Medulla oblongata (tissue), 1 donor: Measurements from ENCODE around the gene ZNHIT1.
"Not testable (repeated sequence)": the region's sequence is repeated elsewhere in the genome, so short reads cannot be mapped to it uniquely, and the experiment has no call there.

ENCODE experiments used
- DNase-seq: peaks from one replicate; pipeline ENCODE4 v3.0.0-alpha.2; 2015; ENCODE audit errors: extremely low spot score

The ZNHIT1 gene

DNA sequence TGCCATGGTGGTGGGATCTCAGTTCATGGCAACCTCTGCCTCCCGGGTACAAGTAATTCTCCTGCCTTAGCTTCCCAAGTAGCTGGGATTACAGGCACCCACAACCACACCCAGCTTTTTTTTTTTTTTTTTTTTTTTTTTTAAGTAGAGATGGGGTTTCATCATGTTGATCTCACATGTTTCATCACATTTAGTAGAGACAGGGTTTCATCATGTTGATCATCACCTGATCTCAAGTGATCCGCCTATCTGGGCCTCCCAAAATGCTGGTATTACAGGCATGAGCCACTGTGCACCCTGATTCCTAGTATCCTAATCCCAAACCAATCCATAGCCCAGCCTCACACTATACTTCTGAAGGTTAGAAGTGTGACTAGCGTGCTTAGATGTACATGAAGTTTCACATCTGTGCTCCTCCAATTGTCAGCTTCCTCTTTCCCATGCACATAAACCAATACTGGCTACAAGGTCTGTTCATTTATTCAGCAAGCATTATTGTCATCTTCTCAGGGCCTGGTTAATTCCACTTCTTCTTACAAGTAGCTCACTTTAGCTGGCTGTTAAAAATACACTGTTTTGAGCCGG lies 31.0 kb upstream of the ZNHIT1 start:
- no peak for DNase-seq

DNA sequence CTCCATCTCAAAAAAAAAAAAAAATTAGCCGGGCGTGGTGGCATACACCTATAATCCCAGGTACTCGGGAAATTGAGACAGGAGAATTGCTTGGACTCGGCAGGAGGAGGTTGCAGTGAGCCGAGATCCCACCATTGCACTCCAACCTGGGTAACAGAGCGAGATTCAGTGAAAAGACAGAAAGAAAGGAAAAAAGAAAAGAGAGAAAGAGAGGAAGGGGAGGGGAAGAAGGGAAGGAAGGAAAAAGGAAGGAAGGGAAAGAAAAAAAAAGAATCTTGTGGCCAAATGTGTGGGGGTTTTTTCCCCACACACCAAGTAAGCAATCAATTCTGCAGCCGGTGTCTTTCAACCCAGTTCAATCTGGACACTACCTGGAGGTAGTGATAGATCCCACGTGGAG lies 28.9 kb upstream of the ZNHIT1 start:
- DNase-seq: no peak

DNA sequence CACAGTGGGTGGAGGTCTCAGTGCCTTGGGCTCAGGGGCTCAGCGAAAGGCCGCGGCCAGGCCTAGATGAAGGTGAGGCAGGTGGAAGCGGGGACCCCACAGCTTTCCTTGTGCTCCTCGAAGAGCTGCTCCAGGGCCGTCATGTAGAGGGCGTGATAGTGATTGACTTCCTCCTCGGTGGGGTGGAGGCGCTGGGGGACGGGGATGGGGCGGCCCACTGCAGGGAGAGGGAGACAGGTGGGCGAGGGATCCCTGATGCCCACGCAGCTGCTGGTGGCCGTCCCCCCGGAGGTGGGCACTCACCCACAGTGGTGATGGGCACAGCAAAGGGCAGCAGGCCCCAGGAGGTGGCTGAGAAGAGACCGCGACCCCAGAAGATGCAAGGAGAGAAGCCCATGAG lies 22.1 kb upstream of the ZNHIT1 start:
- no peak for DNase-seq

DNA sequence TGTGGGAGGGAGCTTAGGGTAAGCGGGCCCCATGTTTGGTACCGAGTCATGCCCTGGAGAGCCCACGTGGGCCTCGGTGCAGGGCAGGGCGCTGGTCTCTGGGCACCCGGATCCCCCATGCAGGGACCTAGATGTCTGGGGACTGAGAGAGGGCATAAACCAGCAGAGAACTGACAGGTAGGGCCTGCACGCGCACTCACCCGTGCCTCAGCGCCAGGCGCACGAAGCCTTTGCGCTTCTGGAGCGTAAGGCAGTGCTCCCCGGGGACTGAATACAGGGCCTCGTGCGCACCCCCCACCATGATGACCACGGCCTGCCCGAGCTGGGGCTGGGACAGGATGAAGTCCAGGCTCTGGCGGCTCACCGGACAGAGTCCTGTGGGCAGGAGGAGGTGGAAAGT lies 20.0 kb upstream of the ZNHIT1 start:
- no peak for DNase-seq

DNA sequence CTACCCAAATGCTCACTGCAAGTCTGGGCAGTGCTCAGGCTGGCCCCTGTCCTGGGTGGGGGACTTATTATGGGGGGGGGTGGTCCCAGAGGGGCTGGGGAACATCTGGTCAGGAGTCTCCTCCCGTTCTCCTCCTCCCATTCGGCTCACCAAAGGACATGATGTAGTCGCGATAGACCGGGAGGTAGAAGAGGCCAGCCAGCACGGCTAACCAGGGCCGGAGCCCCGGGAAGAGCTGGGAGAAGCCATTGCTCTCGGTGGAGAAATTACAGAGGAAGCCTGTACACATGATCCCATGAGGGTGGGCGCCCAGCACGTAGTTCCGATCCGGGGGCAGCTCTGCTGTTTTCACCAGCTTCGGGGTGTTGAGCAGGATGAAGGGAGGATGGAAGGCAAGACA lies 19.5 kb upstream of the ZNHIT1 start:
- no peak for DNase-seq

DNA sequence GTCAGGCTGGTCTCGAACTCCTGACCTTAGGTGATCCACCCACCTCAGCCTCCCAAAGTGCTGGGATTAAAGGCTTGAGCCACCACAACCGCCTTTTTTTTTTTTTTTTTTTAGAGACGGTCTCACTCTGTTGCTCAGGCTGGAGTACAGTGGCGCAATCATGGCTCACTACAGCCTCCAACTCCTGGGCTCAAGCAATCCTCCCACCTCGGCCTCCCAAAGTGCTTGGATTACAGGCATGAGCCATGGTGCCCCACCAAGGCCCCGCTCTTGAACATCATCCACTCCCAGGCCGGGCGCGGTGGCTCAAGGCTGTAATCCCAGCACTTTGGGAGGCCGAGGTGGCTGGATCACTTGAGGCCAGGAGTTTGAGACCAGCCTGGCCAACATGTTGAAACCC lies 18.4 kb upstream of the ZNHIT1 start:
- not testable (repeated sequence) for DNase-seq

DNA sequence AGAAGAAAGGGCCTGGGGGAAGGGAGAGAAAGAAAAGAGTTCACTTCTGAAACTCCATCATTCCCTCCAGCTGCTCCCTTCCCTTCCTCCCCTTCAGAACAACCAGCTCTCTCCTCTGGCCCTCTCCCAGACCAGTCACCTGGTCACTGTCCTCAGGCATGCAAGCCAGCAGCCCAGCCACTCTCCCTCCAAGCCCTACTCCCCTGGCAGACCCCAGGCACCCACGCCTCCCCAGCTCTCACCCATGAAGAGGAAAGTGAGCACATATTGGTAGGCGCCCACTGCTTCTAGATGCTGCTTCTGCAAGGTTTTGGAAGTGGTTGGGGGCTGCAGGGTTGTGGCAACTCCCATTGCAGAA lies 17.5 kb upstream of the ZNHIT1 start:
- no peak for DNase-seq

DNA sequence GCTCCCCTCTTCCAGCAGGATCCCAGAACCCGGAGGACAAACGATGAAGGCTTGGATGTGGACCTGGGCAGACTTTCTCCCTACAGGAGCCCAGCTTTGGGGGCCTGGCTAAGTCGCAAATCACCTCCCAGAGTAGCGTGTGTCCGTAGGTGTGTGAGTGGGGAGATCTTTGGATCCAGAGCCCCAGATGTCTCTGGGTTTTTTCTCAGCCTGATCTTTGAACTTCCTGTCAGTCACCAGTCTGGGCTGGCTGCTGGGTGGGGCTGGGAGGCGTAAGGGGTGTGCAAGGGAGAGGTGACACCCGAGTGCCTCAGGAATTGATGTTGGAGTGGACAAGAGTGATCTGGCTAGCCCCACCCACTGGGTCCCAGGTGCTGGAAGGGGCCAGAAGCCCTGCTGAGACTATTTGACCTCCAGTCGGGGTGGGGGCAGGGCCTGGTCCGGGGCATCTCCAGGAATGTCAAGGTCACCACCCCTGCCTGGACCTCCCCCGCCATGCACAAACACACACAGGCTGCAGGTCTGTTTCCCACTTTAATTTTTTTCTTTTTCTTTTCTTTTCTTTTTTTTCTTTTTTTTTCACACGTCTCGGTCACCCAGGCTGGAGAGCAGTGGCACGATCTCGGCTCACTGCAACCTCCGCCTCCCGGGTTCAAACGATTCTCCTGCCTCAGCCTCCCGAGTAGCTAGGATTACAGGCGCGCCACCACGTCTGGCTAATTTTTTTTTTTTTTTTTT lies 16.9 kb upstream of the ZNHIT1 start, which contains the start of gene MOGAT3:
Gene MOGAT3 (minus strand): TSS at position 175 of the 738 bp plus-strand sequence. CDS start 182 bp downstream, outside the sequence.
- no peak for DNase-seq

DNA sequence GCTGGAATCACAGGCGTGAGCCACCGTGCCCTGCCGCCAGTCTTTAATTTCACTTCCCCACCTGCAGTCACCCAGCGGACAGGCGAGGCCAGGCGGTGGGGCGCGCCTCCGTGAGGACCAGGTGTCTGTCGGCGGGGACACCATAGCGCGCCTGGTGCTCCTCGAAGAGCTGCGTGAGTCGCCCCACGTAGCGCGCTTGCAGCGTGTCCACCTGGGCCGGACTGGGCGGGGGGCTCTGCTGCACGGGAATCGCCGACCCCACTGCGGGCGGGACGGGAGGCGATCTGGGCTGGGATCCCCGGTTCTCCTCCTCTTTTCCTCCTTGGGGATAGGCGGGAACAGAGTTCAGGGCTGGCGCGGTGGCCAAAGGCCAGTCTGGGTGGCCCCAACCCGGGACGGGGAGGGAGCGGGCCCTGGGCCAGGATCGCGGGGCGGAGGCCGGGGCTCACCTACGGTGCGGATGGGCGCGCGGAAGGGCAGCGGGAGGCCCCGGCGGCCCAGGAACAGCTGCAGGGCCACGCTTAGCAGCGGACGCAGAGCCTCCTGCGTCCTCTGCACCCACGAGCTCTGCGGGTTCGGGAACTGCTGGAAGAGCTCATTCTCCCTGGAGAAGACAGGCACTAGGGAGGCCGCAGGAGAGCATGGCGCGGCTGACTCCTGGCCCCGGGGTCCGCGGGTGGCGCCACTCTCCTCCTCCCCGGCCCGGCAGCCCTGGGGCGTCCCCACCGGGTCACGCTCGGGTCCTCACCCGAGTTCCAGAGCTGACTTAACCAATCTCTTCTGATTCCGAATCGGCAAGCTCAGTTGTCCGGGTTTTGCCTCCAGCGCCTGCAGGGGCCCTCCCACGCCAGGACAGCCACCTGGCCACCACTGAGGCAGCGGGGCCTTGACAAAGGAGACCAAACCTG lies 16.0 kb upstream of the ZNHIT1 start:
- no peak for DNase-seq

DNA sequence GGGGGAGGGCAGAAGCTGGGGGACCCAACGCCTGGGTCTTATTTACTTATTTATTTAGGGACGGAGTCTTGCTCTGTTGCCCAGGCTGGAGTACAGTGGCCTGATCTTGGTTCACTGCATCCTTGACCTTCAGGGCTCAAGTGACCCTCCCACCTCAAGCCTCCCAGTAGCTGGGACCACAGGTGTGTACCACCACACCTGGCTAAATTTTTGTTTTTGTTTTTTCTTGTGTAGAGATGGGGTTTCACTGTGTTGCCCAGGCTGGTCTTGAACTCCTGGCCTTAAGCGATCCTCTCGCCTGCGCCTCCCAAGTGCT lies 15.4 kb upstream of the ZNHIT1 start:
- no peak for DNase-seq

DNA sequence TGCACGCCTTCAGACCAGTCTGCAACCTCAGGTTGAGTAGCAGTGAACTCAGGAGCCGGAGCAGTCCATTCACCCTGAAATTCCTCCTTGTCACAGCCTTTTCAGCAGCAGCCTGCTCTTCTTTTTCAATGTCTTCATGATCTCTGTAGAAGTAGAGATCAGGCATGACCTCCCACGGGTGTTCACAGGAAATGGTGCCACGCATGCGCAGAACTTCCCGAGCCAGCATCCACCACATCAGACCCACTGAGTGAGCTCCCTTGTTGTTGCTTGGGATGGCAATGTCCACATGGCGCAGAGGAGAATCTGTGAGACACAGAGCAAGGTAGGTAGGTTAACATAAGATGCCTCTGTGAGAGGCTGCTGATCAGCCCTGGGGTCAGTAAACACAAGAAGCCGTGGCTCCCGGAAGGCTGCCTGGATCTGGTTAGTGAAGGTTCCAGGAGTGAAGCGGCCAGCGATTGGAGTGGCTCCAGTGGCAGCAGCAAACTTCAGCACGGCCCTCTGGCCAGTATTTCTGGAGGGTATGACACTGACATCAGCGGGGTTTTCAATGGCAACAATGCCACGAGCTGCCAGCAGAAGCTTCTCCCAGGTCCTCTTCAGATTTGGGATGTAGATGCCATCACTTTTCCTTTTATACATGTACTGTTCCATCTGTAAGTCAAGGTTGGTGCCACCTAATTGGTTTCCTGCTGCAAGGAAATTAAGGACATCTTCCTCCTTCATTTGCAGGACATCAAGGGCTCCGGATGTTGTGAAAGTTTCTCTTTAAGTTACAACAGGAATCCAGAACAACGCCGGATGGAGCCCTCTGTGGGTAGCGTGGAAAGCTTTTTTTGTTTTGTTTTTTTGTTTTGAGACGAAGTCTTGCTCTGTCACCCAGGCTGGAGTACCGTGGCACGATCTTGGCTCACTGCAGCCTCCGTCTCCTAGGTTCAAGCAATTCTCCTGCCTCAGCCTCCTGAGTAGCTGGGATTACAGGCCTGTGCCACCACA lies 13.9 kb upstream of the ZNHIT1 start:
- not testable (repeated sequence) for DNase-seq

DNA sequence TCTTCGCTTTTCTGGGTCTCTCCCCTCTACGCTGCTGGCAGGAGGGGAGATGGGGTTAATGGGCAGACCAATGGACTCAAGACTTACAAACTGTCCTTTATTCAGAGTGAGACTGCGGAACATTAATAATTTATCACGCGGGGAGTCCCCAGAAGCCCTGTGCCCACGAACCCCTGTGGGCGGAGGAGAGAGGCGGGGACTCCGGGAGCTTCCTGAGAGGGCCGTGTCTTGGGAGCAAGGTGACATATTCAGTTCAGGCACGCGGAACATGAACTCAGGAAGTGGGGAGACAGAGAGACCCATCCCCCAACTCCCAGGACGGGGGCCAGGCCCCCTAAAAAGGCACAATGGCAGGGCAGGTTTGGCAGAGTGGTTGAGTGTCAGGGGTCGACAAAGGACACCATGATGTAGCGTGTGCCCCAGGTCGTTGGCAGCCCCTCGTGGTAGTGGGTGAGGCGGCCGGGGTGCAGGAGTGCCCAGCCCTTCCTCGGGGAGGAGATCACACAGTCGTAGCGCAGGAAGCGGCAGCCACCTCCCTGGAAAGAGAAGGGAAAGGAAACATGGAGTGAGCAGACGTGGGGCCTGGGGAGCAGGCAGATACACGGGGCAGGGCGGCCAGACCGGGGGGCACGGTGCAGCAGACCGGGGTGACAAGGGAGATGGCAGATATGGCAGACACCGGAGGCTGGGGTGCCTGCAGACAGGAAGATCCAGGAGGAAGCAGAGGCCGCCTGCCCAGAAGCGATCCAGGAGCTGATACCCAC lies 11.9 kb upstream of the ZNHIT1 start:
- DNase-seq: no peak

DNA sequence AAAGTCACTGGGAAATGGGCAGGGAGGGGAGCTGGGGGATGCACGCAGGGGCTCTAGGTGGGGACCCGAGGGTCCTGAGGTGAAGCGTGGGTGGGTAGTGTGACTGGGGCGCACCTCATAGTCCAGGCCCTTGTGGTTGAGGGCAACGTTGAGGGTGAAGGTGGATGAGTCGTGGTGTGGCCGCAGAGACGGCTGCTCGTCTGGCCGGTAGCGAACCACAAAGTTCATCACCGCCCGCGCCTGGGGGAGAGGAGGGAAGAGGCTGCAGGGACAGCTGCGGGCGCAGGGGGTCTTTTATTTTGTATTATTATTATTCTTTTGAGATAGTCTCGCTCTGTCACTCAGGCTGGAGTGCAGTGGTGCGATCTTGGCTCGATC lies 11.3 kb upstream of the ZNHIT1 start:
- DNase-seq: no peak

DNA sequence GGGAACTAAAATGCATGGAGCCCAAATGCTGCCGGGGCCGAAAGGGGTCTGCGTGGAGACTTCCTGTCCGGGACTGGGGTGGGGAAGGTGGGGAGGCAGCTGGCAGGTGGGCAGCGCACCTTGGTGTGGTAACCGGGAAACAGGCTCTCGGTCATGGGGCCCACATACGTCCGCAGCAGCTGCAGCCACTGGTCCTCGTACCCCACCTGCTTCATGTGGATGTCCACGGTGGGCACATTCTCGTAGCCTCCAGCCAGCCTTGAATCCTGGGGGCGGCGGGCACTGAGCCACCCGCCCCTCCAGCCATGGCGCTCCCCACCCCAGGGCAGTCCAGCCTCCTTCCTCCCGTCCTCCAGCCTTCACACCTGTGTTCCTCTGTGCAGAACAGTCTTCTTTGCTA lies 10.5 kb upstream of the ZNHIT1 start:
- DNase-seq: no peak

DNA sequence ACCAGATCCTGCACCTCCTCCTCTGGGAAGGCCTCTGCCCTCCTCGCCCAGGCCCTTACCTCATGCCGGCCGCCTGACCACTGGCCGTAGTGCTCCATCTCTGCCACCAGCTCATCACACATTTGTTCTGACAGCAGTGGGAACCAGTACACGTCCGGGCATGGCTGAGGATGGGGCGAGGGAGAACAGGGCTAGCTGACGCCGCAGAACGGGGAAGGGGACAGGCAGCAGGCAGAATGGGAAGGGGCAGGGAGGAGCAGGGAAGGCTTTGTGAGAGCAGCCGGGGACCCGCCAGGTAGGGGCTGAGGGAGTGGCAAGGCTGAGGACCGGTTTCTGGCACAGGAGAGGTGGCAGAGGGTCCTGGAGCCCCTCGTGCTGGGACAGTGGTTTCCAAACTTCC lies 9.2 kb upstream of the ZNHIT1 start:
- no peak for DNase-seq

DNA sequence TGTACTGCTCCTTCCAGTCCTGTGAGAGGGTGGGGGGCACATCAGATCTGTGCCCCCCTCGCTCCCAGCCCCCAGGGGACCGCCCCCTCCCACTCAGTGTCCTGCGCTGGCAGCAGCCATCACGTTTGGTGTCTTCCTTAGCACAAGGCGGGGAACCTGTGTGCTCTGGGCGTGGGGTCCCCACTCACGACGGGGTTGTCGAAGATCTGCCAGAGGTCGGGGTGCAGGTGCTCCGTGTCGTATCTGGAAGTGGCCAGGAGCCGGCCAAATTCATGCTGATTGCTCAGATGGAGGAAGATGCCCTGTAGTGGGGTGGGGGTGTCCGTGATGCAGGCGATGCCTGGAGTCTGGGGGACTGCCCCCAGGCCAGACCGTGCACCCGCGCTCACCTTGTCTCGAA lies 7.8 kb upstream of the ZNHIT1 start:
- DNase-seq: no peak

DNA sequence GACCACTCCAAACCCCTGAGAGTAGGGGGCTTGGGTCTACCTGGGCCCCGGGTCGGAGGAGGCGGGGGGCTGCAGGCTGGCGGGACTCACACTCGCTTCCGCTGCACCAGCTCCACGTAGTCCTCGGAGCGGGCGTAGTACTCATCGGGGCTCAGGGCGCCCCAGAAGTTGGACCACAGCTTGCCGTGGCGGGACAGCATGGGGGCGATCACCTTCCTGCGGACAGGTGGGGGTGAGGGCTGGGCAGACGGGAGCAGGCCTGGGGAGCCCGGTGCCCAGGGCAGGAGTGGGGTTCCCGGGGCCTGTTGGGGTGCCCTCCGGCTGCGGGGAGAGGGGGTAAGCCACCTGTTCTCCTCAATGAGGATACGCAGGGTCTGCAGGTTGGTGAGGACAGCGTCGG lies 6.5 kb upstream of the ZNHIT1 start:
- DNase-seq: no peak

DNA sequence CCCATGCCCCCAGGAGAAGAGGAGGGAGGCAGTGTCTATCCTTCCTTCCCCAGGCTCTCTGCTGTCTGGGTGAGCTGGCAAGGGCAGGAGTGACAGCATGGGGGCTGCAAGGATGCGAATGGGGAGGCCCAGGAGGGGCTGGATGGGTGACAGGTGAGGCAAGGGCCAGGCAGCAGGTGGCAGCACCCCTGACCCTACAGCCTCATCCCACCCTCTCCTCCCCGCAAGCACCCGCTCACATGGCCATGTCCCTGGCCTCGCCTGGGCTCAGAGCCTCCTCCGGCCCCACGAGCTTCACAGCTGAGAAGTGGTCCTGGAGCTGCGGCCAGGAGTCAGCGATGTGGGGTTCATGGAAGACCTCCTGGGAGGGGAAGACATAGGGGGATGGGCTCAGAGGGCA lies 6.0 kb upstream of the ZNHIT1 start:
- DNase-seq: no peak

DNA sequence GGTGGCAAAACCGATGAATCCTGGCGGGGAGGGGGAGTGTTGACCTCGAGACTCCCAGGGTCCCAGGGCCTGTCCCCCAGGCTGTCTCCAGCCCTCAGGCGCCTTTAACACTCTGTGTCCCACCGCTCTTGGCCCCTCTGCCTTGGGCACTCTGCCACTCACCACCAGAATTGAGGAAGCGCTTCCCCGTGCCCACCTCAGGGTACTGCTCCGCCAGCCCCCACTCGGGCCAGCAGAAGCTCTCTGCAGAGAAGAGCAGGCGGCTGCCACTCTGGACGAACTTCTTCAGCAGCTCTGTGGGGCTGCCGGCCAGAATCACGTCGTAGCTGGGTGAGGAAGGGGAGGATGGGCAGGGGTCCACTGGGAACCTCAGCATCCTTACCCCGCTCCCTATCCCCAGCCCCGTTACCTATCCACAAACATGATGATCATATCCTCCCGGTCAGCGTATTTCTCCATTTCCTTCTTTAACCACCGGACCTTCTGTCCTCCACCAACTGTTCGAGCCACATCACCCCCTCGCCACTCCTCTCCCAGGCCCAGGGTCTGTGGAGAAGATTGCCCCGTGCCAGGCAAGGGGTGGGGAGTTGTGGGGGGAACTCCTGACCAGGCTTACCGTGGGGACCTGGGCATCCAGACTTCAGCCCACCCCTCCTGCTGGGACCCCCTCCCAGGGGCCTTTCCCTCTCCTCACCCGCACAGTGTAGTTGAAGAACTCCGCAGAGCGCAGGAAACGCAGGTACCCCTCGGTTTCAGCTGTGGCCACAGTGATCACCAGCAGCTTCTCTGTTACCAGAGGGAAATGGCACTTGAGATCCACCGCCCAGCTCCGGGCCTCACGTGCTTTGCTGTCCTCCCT lies 1.7 kb upstream of the ZNHIT1 start:
- no peak for DNase-seq

DNA sequence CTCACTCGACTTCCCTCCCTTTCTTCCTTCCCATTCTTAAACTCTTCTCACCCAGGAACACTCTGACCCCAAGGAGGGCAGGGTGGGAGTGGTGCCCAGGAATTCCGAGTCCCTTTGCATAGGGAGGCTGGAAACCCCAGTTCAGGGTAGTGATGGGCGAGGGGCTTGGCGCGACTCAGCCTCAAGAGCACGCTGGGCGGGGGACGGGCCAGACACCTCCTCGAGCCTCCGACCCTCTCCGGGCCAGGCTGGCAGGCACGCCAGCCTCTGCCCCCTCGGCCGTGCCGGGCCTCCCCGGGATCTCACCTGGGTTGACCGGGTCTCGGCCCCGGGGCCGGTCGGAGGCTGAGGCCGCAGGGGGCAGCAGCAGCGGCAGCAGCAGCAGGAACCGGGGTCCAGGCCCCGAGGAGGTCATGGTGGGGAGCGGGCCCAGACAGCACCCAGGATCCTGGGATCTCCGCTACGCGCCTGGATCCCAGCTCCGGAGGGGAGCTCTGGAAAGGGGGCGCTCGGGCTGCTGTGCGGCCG lies 1.0 kb upstream of the ZNHIT1 start:
- DNase-seq: no peak
